Right lobe of liver (tissue), 6 donors: ENCODE data around the gene SBF1. TPM values are rescaled to one million over a fixed set of nuclear protein-coding genes. Genes with fewer than 3 reads are reported as not detected.

Experiments used
- ATAC-seq, 4 donors: fragments of 200-7000 bp; cut with Tn5 transposase; one replicate each; pipeline ENCODE4 v1.9.1; 2020; ENCODE audit warnings: mild to moderate bottlenecking in 4 of 4, moderate library complexity in 4 of 4
- DNase-seq, 3 donors: peaks; one replicate each; pipeline ENCODE4 v3.0.0-alpha.2; 2020
- H3K27ac ChIP-seq, 3 donors: fragments of 200-600 bp; one replicate each; pipeline ENCODE4 v1.8.0; 2022
- H3K27me3 ChIP-seq, 2 donors: fragments of 200-600 bp; one replicate each; pipeline ENCODE4 v1.8.0; 2022
- H3K36me3 ChIP-seq, 4 donors: fragments of 200-600 bp; sonication (generic) in 1 of 4; one replicate each; pipeline versions ENCODE4 v1.5.1 to v1.8.0; 2017 to 2022; ENCODE audit warnings: control low read depth in 1 of 4
- H3K4me1 ChIP-seq, 4 donors: fragments of 200-600 bp; sonication (generic) in 1 of 4; one replicate each; pipeline versions ENCODE4 v1.5.1 to v1.8.0; 2017 to 2022; ENCODE audit warnings: control low read depth in 1 of 4
- H3K4me3 ChIP-seq, 3 donors: fragments of 200-600 bp; one replicate each; pipeline ENCODE4 v1.8.0; 2022
- H3K9me3 ChIP-seq, 4 donors: fragments of 200-600 bp; sonication (generic) in 1 of 4; one replicate each; pipeline versions ENCODE4 v1.5.1 to v1.8.0; 2017 to 2022; ENCODE audit warnings: control low read depth in 1 of 4
- CTCF ChIP-seq, 4 donors: fragments of 200-600 bp in 3 of 4; fragments of 450-650 bp in 1 of 4; IDR thresholded peaks; one replicate each; pipeline versions ENCODE4 v1.5.1 to v1.8.0; 2016 to 2022; ENCODE audit warnings: antibody characterized with exemption in 4 of 4, mild to moderate bottlenecking in 2 of 4
- POLR2A ChIP-seq: fragments of 450-650 bp; IDR thresholded peaks from one replicate; pipeline ENCODE4 v1.6.1; 2017; ENCODE audit warnings: antibody characterized with exemption, mild to moderate bottlenecking
- WGBS: methylation state at CpG from one replicate; pipeline ENCODE4 v1.1.6; 2018; ENCODE audit warnings: low coverage, low lambda C conversion rate; ENCODE audit not compliant: insufficient coverage; ENCODE audit errors: missing lambda C conversion rate; 5-methylcytosine and 5-hydroxymethylcytosine counted together
- intact Hi-C, 2 donors: fragments of 100-400 bp; cut with DNase I; formaldehyde crosslinking; loops; one replicate each; pipeline versions ENCODE4 v1.11.2 to v1.14.1; 2022
- total RNA-seq, 6 experiments: library from RNA; depleted of rRNA in 2 of 6; stranded (reverse); fragments of >200 nt in 2 of 6; fragmentation: NEBNext Ultra II Directional in 3 of 6; extraction: Animal tissue kit (Norgen Biotek cat#: 25700) in 3 of 6; gene quantifications; one replicate each; pipeline versions ENCODE4 v1.1.0 to v1.2.4, GENCODE V29; 2016 to 2023
- donor health status: DM: no; HTN: yes; CAD: no.
- donor health status: DM: no; HTN: no; CAD: no.
- donor health status: DM: no; HTN: no; CAD: no.
- donor health status: DM: no; HTN: yes; CAD: no.
- donor health status: DM: no; HTN: yes; CAD: no.

Gene SBF1
- total RNA-seq, 6 experiments from 2014 or later = 18.3 to 28.9 (median 22.8) TPM

GRCh38 chr22:50502628-50503474, 28.0 kb upstream of the SBF1 start:
- Histone ChIP-seq H3K27ac (no peak overlapping the region), H3K4me1 (peaks cover 0 to 11% (median 2%) of the 10 kb centered on the region in 4 donors), H3K9me3 (no peaks in the 10 kb centered on the region), H3K4me3 (no peak overlapping the region), H3K36me3 (peaks cover 0 to 17% (median 3%) of the 10 kb centered on the region in 4 donors), H3K27me3 (no peaks in the 10 kb centered on the region)
- DNase-seq (no peak), ATAC-seq (no peak)
- TF ChIP-seq POLR2A (no peak), CTCF (IDR thresholded peaks at IDR 0.05) (no peak)
- WGBS = 84% methylated on average over 3 of the region's 24 CpGs
- intact Hi-C loops = no loop called here

- intact Hi-C loops = no loop called here
- Histone ChIP-seq H3K9me3 (no peaks in the 10 kb centered on the region), H3K36me3 (peaks cover 0 to 17% (median 3%) of the 10 kb centered on the region in 4 donors), H3K27ac (no peak overlapping the region), H3K4me3 (no peak overlapping the region), H3K27me3 (no peaks in the 10 kb centered on the region), H3K4me1 (peaks cover 0 to 13% (median 2%) of the 10 kb centered on the region in 4 donors)
- no peak for DNase-seq
- TF ChIP-seq POLR2A = no peak
- 84% methylated on average over 3 of the region's 6 CpGs for whole genome bisulfite sequencing
- ATAC-seq = no peak
Measured at GRCh38 chr22:50502096-50502495, 27.3 kb upstream of the SBF1 start.

GRCh38 chr22:50500452-50500851, 25.6 kb upstream of the SBF1 start:
- no peak overlapping the region for H3K27ac ChIP-seq
- peaks cover 0 to 8% (median 0%) of the 10 kb centered on the region in 4 donors for H3K4me1 ChIP-seq
- ATAC-seq (no peak), DNase-seq (no peak)
- H3K9me3 ChIP-seq = no peaks in the 10 kb centered on the region
- TF ChIP-seq CTCF (IDR thresholded peaks at IDR 0.05) = no peak
- no peak for TF ChIP-seq POLR2A
- WGBS = 93% methylated on average over 12 of the region's 12 CpGs
- intact Hi-C loops = no loop called here
- H3K36me3 ChIP-seq = peaks cover 0 to 12% (median 3%) of the 10 kb centered on the region in 4 donors
- no peak overlapping the region for H3K4me3 ChIP-seq
- H3K27me3 ChIP-seq = no peaks in the 10 kb centered on the region

- peaks cover 0 to 8% (median 0%) of the 10 kb centered on the region in 4 donors for H3K4me1 ChIP-seq
- intact Hi-C loops = no loop called here
- H3K9me3 ChIP-seq = no peaks in the 10 kb centered on the region
- TF ChIP-seq CTCF (IDR thresholded peaks at IDR 0.05) = peak; percentile 54 to 73 (median 60)
- no peak for TF ChIP-seq POLR2A
- WGBS = 5% methylated on average over 5 of the region's 13 CpGs
- peak overlapping the region in 2 of 3 donors; percentile 41 to 44 for H3K27ac ChIP-seq
- DNase-seq (peak; percentile 68 to 86 (median 86)), ATAC-seq (peak; percentile 89 to 96 (median 94))
- H3K36me3 ChIP-seq = peaks cover 0 to 7% (median 3%) of the 10 kb centered on the region in 4 donors
- no peak overlapping the region for H3K4me3 ChIP-seq
- H3K27me3 ChIP-seq = no peaks in the 10 kb centered on the region
Measured at GRCh38 chr22:50498322-50498890, 23.6 kb upstream of the SBF1 start.

- H3K4me3 ChIP-seq = no peak overlapping the region
- TF ChIP-seq POLR2A = no peak
- TF ChIP-seq CTCF (IDR thresholded peaks at IDR 0.05) = no peak
- WGBS = 50% methylated on average over 6 of the region's 6 CpGs
- intact Hi-C loops = no loop called here
- no peak for ATAC-seq
- DNase-seq = no peak
- H3K27ac ChIP-seq = no peak overlapping the region
- no peaks in the 10 kb centered on the region for H3K36me3 ChIP-seq
- no peaks in the 10 kb centered on the region for H3K9me3 ChIP-seq
- H3K27me3 ChIP-seq = no peaks in the 10 kb centered on the region
- peaks cover 0 to 8% (median 0%) of the 10 kb centered on the region in 4 donors for H3K4me1 ChIP-seq
Measured at GRCh38 chr22:50497093-50497492, 22.3 kb upstream of the SBF1 start.
